Keratinocyte (primary cell): ENCODE results near the gene GNA15.
A peak's percentile ranks its signal among the peaks of the same experiment; 100 is the strongest.

Source experiments
- EZH2 ChIP-seq: IDR thresholded peaks from one replicate; pipeline ENCODE4 v1.6.1; 2012; ENCODE audit warnings: inconsistent platforms, mild to moderate bottlenecking, low read length, moderate library complexity
- TF ChIP-seq, protein P1 (sequence below), 3 experiments: IDR thresholded peaks in 1 of 3; conservative IDR thresholded peaks in 1 of 3; optimal IDR thresholded peaks in 1 of 3; 2 replicates in 2 of 3; 3 replicates in 1 of 3; pipeline versions ENCODE3 to v1.5.1; 2011; ENCODE audit warnings: low read length in 3 of 3, mild to moderate bottlenecking in 3 of 3, moderate library complexity in 2 of 3, control low read depth in 1 of 3, inconsistent platforms in 1 of 3; ENCODE audit not compliant: insufficient read depth in 2 of 3; ENCODE audit errors: extremely low read depth in 1 of 3

DNA sequence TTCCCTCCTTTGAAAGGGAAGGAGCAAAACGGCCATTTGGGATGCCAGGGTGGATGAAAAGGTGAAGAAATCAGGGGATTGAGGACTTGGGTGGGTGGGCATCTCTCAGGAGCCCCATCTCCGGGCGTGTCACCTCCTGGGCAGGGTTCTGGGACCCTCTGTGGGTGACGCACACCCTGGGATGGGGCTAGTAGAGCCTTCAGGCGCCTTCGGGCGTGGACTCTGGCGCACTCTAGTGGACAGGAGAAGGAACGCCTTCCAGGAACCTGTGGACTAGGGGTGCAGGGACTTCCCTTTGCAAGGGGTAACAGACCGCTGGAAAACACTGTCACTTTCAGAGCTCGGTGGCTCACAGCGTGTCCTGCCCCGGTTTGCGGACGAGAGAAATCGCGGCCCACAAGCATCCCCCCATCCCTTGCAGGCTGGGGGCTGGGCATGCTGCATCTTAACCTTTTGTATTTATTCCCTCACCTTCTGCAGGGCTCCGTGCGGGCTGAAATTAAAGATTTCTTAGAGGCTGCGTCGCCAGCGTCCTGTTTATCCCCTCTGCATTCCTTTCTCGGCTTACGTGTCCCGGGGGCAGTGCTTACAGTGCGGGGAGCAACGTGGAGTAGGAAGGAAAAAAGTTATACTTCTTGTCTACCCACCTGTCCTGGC is 27.5 kb downstream of the GNA15 start:
- TF ChIP-seq, protein P1, sequence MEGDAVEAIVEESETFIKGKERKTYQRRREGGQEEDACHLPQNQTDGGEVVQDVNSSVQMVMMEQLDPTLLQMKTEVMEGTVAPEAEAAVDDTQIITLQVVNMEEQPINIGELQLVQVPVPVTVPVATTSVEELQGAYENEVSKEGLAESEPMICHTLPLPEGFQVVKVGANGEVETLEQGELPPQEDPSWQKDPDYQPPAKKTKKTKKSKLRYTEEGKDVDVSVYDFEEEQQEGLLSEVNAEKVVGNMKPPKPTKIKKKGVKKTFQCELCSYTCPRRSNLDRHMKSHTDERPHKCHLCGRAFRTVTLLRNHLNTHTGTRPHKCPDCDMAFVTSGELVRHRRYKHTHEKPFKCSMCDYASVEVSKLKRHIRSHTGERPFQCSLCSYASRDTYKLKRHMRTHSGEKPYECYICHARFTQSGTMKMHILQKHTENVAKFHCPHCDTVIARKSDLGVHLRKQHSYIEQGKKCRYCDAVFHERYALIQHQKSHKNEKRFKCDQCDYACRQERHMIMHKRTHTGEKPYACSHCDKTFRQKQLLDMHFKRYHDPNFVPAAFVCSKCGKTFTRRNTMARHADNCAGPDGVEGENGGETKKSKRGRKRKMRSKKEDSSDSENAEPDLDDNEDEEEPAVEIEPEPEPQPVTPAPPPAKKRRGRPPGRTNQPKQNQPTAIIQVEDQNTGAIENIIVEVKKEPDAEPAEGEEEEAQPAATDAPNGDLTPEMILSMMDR (optimal IDR thresholded peaks at IDR 0.05 in 1 of 3, IDR thresholded peaks at IDR 0.05 in 1 of 3, conservative IDR thresholded peaks at IDR 0.05 in 1 of 3; ENCODE audit: extremely low read depth in 1 of 3, insufficient read depth in 2 of 3, low read length in 3 of 3), result peak; percentile 88 to 95 (median 93)
- TF ChIP-seq EZH2, result no peak
